Renal cortex interstitium (tissue), 11 donors: ENCODE data around the gene ANO9. TPM values are rescaled to one million over a fixed set of nuclear protein-coding genes. Genes with fewer than 3 reads are reported as not detected.

ENCODE experiments used
- DNase-seq, 11 donors: peaks; one replicate each; pipeline ENCODE4 v3.0.0-alpha.2; 2013; ENCODE audit warnings: low read depth in 9 of 11, low spot score in 4 of 11; ENCODE audit errors: extremely low read depth in 1 of 11
- polyA plus RNA-seq, 3 donors: library from polyadenylated mRNA; unstranded; fragments of 120-200 nt; gene quantifications; one replicate each; pipeline ENCODE4 v1.2.1, GENCODE V29; 2013; ENCODE audit not compliant: insufficient read length in 3 of 3

Gene ANO9
- polyA plus RNA-seq, 3 donors: 9.2 to 18.1 (median 10.3) TPM

DNA sequence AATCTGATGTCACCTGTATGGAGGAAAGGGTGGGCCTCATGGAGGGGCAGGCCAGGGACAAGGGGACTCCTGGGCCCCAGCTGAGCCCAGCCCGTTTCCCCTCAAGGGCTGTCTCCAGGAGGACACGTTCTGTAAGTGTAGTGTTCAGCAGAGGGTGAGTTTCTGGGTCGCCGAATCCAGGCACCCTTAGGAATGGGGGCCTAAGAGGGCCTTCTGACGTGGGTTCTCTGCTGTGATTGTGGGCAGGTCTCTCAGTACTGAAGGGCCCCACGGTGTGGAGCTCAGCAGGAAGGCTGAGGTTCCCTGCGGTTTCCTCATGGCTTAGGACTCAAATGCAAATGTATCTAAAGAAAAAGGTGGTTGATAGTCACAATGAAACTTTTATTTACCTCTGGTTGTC, 14.7 kb upstream of the ANO9 start:
- no peak for DNase-seq

DNA sequence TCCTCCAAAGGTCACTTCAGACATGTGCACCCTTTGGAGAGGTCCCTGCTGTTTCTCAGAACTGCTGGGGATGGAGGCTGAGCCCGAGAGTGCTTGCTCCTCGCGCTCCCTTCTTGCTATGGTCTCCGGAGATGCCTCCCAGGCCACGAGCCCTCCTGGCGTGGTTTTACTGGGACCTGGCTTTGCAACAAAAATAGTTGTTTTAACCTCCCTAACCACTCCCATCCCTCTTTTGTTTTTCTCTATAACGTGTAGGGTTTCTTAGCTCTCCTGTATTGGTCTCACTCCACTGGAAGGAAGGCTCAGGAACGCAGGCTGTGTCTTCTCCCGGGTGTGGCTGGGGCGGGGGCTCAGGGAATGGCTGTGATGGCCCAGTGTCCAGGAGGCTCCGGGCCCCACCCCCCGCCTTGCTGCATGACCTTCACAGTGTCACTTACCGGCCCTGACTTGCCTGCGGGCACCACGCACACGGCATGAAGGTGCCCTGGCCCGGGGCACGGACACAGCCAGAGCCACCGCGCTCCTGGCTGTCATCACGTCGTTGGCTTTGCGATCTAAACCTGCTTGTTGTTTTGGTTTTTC, 13.8 kb upstream of the ANO9 start:
- DNase-seq: no peak

DNA sequence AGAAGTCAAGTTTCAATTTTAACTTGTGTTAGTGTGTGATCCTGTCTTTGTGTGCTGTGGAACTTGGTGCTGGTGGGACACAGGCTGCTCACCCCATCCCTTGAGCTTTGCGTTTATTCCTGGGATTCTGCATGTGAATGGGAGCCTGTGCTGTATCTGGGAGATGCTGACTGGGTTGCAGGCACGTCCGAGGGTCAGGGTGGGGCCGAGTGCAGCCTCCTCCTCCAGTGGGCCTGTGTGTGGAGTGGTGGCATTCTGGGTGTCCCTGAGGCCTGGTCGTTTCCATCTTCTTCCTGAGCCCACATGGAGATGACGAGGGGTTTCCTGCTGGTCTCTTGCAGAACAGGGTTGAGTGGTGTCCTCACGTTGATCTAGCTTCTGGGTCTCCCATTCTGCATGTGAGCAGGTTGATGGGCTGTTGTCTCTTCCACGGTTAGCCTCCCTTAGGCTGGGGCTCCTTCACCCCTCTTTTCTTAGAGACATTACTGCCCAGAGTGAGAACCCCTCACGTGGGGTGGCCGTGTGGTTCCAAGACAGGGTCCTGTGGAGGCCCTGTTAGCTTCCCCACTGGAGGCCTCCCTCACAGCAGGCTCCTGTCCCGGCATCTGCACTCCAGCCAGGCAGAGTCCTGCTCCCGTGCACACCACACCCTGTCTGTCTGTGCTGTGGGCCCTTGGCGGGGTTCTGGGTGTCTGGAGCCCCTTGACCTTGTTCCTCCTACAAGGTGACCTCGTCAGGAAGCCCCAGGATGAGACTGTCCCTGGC, 13.2 kb upstream of the ANO9 start:
- no peak for DNase-seq

DNA sequence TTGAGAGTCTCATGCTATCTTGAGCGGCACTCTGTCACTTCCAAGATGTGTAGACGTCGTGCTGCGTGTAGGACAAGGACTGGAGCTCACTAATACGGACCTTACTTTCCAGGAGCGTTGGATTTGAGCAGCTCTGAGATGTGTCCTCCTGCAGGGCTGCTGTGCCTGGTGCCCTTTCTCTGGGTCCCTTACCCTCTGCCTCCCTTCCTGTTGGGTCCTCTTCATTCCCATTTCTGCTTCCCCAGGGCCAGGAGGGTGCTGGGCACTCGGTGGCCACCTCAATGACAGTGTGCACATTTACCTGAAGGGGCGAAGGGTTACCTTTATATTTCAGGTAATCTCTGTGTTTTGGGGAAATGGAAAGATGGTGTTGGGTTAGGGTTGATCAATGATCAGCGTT, 12.2 kb upstream of the ANO9 start:
- no peak for DNase-seq

DNA sequence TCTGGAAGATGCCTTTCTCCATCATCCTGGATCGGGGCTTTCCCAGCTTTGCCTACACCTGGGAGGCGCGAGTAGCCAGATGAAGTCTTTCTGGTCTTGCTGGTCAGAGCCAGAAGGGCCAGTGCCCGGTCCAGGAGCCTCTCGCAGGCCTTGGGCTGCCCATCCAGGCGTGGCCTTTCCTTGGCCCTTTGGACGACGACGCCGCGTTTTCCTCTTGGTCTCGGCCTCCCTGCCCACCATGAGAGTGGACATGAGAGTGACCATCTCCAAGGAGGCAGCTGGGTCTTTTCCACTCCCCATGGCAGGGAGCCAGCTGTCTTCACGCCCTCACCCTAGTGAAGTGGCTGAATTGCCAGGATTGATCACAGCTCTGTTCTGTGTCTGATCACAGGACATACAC, 11.8 kb upstream of the ANO9 start:
- no peak for DNase-seq

DNA sequence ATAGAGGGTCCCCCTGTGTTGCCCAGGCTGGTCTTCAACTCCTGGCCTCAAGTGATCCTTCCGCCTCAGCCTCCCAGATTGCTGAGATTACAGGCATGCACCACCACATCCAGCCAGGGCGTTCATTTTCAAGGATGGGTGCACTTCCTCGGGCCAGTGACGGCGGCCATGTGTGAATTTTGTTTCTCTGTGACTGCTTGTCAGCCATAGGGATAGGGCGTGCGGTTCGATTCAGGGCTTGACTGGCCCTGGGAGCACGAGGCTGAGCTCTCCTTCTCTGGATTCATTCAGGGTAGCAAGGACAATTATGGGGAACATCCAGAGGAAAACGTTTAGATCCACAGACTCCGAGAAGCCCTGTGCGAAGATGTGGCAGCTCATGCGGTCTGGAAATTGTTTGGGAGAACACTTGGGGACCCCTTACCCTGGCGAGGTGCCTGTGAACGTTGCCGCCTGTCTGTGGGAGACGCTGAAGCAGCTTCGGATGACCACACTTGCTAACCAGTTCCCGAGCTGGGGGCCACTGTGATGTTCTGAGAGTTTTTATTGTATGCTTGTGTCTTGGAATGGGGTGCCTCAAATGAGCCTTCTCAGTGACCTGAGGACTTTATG, 11.2 kb upstream of the ANO9 start:
- DNase-seq: no peak

DNA sequence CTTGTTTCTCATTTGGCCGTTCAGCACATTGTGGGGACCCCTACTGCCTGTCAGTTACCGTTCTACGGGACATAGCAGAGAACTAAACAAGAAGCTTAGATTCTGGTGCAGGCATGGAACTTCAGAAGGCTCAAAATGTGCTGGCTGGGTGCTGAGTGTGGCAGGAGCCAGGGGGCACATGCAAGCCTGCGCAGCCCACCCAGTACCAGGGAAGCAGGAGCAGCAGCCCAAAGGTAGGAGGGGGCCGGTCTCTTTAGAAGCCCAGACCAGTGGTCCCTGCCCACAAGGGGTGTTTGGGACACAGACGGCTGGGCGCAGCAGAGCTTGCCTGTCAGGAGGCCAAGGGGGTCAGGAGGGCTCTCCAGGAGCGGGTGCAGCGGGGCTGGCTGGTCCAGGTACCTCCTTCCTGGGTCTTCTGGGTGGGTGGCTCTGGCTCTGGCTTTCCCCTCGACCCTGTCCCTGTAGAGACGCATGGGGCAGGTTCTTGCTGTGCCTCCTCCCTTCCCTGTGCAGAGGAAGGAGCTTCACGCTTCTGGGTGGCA, 10.5 kb upstream of the ANO9 start:
- no peak for DNase-seq

DNA sequence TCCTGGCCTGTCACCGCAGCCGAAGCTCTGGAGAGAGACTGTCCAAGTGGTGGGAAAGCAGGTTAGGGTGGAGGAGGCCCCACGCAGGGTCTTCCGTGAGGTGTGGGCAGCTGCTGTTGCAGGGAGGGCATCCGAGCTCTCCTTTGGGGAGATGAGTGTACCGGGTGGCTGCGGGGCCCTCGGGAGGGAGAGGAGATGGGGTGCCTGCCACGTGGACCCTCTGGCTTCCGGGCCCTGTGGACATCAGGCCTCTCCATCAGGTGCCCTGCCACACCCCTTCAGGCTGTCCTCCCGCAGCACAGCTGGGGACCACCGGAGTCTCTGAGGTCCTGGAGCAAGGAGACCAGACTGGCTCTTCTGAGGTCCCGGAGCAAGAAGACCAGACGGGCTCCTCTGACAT, 9.9 kb upstream of the ANO9 start:
- DNase-seq: no peak

DNA sequence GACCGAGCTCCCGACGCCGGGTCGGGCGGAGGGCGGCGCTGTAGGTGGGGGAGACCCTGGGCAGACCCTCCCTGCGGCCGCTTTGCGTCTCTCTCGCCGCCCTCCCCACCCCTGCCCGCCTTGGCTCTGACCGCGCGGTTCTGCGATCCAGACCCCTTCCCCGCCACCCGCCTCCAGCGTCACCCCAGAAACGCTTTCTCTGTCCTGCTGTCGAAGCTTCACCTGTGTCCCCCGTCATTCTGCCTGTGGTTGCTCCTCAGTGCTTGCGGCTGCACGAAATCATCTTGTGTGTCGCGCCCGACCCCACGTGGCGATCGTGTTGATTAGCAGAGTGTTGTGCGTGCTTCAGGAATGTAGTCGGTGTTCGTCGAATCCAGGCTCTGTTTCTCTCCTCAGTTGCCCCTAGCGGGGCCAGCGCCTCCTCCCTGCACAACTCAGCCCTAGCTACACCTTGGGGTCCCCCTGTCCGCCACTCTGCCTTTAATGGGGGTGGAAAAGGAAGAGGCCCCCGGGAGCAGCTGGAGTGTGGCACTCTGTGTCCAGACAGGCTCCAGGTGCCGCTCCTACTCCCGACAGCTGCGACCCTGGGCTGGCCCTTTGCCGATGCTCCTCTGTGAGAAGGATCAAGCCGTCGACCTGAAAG, 9.1 kb upstream of the ANO9 start:
- DNase-seq: peak in 4 of 11 donors; percentile 24 to 71 (median 52)

DNA sequence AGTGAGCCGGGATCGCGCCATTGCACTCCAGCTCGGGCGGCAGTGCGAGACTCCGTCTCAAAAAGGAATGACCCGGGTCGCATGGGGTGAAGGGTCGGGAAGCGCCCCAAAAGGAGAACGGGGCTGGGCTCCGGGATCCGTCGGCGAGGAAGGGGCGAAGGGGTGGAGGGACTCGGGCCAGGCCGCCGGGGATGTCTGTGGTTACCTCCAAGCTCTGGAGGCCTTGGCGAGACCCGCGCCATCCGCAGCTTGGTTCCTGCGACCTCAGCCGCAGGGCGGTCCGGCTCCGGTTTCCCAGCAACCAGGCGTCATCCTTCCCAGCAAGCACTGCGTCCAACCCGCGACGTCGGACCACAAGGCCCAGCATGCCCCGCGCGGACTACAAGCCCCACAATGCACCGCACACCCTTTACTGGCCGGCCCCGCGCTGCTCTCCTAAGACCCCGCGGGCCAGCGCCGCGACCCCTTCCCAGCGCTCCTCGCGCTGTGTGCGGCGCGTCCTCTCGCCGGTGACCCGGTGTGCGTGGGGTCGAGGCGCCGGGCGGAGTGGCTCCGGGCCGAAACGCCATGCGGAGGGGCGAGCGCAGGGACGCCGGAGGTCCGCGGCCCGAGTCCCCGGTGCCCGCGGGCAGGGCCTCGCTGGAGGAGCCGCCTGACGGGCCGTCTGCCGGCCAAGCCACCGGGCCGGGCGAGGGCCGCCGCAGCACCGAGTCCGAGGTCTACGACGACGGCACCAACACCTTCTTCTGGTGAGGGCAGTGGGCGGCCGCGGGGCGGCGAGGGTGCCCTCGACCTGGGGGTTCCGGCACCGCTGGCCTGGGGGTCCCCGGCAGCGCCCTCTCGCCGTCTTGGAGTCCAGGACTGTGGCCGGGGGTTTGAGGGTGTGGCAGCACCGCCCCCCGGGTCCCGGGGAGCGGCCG, 8.3 kb upstream of the ANO9 start, which contains the start of gene PTDSS2:
Gene PTDSS2, plus strand, starts transcription at position 391 of the 920 bp plus-strand sequence. Its CDS starts 177 bp downstream, at position 568.
- DNase-seq: peak; percentile 86 to 97 (median 95)

DNA sequence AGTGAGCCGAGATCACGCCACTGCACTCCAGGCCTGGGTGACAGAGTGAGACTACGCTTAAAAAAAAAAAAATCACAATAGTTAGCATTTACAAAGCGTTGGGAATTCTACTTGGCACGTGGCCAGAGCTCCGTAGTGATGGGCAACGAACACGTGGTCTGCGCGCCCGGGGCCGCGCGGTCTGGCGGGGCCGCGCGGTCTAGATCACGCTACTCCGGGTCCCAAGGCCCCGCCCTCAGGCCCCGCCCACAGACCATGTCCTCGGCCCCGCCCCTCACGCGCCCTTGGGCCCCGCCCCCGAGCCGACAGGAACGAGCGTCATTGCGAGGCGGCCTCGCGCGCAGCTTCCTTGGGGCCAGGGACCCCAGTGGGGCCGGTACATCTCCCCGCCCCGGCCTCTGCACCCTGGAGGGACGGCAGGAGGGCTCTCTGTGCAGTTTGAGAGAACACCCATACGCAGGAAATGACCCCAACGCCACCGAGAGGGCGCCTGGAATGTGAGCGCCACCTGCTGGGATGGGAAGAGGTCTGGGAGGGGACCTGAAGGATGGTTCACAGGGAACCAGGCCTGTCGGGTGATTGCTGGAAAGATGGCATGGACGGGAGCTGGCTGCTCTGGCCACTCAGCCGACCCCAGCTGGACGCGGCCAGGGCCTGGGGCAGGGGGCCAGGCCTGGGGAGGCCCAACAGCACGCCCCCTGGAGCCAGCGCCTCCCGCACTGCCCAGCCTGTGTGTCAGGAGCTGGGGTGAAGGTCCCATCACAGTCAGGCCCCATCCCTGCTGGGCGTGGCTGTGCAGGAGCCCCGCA, 6.3 kb upstream of the ANO9 start:
- DNase-seq: peak; percentile 74 to 92 (median 85)

DNA sequence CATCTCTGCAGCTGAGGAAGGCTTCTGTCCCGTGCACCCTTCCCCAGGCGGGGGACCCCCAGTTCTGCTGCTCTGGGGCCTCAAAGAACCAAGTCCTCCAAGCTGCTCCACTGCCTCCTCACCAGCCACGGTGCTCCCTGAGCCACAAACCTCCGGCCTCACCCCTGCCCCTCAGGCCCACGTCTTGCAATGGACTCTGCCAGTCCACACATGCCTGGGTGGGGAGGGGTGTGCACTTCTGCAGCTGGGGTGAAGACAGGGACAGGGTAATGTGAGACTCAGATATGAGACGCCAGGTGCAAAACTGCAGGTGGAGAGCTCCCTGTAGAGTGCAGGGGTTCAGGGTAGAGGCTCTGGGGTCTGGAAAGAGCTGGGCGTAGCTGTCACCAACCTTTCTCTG, 5.1 kb upstream of the ANO9 start:
- no peak for DNase-seq

DNA sequence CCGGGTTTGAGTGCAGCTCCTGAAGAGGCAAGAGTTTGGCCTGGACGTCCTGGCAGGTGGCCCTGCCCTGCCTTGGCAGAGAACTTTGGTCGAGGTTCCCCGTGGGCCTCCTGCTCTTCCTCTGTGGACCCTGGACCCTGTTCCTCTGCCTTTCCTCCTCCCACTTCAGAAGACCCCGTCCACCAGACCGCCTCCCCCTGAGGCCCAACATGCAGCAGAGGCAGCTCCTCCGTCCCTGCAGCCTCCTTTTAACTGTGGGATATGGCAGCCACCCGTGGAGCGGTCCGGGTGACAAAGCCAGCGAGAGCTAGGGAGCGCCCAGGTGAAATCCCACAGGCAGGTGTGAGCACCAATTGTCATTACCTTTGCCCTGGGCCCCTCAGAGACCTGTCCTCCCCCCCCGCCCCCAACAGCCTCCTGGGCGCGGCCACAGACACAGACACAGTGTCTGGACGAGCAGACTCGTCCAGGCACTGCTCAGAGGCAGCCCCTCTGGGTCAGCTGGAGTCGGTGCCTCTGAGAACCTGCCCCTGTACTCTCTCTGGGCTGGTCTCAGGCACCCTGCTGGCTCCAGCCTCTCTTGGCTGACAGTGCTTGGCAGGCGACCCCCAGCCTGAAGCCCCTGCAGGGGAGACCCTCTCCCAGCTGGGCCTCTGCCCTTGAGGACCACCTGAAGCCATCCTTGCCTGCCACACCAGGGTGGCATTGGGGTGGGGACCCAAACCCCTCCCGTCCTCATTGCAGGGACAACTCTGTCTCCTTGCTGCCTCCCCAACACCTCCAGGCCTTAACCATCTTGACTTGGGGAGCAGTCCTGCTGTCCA, 4.2 kb upstream of the ANO9 start:
- DNase-seq: no peak

DNA sequence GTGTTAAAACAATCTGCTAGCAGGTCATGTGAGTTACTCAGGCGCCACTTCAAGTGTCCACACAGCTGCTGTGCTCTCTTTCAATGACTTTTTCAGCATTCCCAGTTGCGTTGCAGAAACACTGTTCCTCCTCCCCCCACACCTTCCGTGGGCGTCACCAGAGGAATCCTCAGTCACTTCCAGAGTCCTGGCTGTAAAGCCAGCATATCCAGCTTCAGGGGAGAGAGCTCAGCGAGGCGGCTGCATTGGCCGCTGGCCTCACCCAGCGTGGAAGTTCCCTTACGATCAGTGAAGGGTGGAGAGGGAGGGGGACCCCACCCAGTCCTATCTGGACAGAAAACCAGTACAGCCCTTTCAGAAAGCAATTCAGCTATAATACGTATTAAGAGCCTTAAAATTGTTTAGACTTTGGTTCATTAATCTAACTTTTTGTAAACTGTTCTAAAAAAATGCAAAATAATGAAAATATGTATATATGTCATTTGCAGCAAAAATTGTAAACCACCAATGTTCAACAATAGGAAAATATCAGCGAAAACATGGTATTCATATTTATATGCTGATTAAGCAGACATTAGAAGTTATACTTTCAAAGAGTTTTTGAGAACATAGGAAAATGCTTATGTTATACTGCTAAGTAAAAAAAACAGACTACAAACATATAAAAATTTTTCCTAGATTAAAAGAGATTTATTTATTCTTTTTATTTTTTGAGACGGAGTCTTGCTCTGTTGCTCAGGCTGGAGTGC, 2.8 kb upstream of the ANO9 start:
- no peak for DNase-seq

DNA sequence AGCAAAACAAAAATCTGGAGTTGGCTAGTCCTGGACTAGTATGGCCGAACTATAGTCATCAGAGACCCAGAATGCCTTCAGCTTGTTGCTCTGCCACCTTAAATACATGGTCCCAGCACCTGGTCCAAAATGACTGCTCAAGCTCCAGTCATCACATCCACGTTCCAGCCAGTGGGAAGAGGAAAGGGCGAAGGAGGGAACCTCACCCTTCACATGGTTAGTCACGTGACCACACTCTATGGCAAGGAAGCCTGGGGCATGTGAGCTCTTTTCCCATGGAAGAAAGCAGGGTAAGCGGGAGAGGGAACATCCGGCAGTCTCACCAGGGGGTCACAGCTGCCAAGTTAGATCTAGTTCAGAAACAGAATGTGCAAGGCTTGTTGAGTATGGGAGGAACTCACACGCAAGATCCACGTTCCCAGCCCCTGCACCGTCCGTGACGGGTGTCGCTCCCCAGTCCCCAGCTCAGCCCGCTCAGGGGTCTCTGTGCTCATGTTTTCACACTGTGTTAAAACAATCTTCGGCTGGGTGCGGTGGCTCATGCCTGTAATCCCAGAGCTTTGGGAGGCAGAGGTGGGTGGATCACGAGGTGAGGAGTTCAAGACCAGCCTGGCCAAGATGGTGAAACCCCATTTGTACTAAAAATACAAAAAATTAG, 1.9 kb upstream of the ANO9 start:
- DNase-seq: no peak

DNA sequence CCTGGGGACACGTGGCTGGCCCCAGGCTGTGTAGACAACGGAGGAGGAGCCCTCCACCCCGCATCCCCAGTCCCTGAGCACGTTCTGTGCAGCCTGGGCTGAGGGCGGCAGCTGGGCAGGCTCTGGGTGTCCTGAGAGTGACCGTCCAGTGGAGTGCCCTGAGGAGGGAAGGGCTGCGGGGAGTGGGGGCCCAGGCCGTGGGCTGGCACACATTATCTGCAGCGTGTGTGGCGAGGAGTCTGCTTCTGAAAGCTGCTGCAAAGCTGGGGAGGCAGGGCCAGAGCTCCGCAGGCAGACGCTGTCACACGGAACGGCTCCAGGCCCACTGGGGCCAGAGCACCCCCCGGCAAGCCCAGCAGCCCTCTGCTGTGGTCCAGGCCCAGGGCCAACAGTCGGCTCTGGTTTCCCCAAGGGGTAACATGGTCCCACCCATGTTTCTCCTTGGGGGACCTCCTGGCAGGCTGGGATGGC, 835 bp upstream of the ANO9 start:
- no peak for DNase-seq
